ENCODE data around the gene DUOX1. TPM values are rescaled to one million over a fixed set of nuclear protein-coding genes. Genes with fewer than 3 reads are reported as not detected.

The DUOX1 gene
- total and polyA plus RNA-seq, 2 of the 13 experiments (the other 11 are each of a cell fraction or from before 2014, with no cell fraction given): 0.03 TPM; not detected in 1

DNA sequence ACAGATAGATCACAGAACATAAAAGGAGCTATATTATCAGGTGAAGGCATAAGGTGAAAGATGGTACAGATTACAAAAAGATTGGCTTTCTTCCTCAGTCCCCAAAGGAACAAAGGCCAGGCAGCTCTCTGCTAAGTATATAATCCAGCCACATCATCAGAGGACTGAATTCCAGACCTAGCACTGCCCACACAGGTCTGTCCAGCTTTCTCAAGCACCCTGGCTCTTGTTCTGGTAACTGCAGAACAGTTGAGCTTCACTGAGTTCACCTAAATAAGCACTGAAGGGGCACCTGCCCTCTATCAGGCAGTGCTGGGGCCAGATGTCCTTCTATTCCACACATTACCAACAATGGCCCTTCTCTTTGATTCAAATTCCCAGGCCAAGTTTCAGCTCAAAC, 6.4 kb upstream of the DUOX1 start:
- ATAC-seq (no peak), FAIRE-seq (no peak), DNase-seq (ENCODE audit: low spot score) (no peak)
- H3K4me1 ChIP-seq (ENCODE audit: insufficient read depth, low read length): no peaks in the 10 kb centered on the region
- H2AFZ ChIP-seq (ENCODE audit: low read length): no peak overlapping the region
- TF ChIP-seq, protein P1, sequence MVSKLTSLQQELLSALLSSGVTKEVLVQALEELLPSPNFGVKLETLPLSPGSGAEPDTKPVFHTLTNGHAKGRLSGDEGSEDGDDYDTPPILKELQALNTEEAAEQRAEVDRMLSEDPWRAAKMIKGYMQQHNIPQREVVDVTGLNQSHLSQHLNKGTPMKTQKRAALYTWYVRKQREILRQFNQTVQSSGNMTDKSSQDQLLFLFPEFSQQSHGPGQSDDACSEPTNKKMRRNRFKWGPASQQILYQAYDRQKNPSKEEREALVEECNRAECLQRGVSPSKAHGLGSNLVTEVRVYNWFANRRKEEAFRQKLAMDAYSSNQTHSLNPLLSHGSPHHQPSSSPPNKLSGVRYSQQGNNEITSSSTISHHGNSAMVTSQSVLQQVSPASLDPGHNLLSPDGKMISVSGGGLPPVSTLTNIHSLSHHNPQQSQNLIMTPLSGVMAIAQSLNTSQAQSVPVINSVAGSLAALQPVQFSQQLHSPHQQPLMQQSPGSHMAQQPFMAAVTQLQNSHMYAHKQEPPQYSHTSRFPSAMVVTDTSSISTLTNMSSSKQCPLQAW (CRISPR knock-in tag; IDR thresholded peaks at IDR 0.05): no peak
- TF ChIP-seq ZSCAN9 (CRISPR knock-in tag; IDR thresholded peaks at IDR 0.05; ENCODE audit: borderline replicate concordance) (no peak), PLRG1 (conservative IDR thresholded peaks at IDR 0.05) (no peak), SKI (IDR thresholded peaks at IDR 0.05; ENCODE audit: partially characterized antibody) (no peak), ZNF629 (CRISPR knock-in tag; conservative IDR thresholded peaks at IDR 0.05) (no peak), NONO (IDR thresholded peaks at IDR 0.05) (no peak), NONO (CRISPR knock-in tag; conservative IDR thresholded peaks at IDR 0.05) (no peak), ZNF552 (CRISPR knock-in tag; IDR thresholded peaks at IDR 0.05; ENCODE audit: borderline replicate concordance) (no peak), SP140L (CRISPR knock-in tag; IDR thresholded peaks at IDR 0.05; ENCODE audit: borderline replicate concordance) (no peak)
- TF ChIP-seq, protein P2, sequence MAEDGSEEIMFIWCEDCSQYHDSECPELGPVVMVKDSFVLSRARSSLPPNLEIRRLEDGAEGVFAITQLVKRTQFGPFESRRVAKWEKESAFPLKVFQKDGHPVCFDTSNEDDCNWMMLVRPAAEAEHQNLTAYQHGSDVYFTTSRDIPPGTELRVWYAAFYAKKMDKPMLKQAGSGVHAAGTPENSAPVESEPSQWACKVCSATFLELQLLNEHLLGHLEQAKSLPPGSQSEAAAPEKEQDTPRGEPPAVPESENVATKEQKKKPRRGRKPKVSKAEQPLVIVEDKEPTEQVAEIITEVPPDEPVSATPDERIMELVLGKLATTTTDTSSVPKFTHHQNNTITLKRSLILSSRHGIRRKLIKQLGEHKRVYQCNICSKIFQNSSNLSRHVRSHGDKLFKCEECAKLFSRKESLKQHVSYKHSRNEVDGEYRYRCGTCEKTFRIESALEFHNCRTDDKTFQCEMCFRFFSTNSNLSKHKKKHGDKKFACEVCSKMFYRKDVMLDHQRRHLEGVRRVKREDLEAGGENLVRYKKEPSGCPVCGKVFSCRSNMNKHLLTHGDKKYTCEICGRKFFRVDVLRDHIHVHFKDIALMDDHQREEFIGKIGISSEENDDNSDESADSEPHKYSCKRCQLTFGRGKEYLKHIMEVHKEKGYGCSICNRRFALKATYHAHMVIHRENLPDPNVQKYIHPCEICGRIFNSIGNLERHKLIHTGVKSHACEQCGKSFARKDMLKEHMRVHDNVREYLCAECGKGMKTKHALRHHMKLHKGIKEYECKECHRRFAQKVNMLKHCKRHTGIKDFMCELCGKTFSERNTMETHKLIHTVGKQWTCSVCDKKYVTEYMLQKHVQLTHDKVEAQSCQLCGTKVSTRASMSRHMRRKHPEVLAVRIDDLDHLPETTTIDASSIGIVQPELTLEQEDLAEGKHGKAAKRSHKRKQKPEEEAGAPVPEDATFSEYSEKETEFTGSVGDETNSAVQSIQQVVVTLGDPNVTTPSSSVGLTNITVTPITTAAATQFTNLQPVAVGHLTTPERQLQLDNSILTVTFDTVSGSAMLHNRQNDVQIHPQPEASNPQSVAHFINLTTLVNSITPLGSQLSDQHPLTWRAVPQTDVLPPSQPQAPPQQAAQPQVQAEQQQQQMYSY (CRISPR knock-in tag; IDR thresholded peaks at IDR 0.05): no peak
- TF ChIP-seq, protein P3, sequence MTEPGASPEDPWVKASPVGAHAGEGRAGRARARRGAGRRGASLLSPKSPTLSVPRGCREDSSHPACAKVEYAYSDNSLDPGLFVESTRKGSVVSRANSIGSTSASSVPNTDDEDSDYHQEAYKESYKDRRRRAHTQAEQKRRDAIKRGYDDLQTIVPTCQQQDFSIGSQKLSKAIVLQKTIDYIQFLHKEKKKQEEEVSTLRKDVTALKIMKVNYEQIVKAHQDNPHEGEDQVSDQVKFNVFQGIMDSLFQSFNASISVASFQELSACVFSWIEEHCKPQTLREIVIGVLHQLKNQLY (CRISPR knock-in tag; IDR thresholded peaks at IDR 0.05): no peak
- TF ChIP-seq, protein P4, sequence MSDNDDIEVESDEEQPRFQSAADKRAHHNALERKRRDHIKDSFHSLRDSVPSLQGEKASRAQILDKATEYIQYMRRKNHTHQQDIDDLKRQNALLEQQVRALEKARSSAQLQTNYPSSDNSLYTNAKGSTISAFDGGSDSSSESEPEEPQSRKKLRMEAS (IDR thresholded peaks at IDR 0.05): no peak
- H3K9ac ChIP-seq (ENCODE audit: insufficient read depth, low read depth, low read length): no peak overlapping the region
- no peak overlapping the region for H3K4me3 ChIP-seq (replicated peaks in 1 of 3; ENCODE audit: insufficient read depth in 1 of 3, low read depth in 2 of 3, low read length in 3 of 3)
- peaks cover 0 to 3% of the 10 kb centered on the region in 2 experiments; a peak in 3 of 5 replicates for H3K27me3 ChIP-seq (ENCODE audit: control insufficient read depth in 1 of 2, insufficient read depth in 2 of 2, low read length in 2 of 2)
- ChIA-PET CTCF (ENCODE audit: low intra/inter-chr PET ratio, low total read pairs) (no interaction called here), POLR2A (no interaction called here)
- no TSS peak for BruUV-seq (replicated peaks)
- H3K79me2 ChIP-seq (ENCODE audit: insufficient read depth, low read length): no peaks in the 10 kb centered on the region
- in situ Hi-C loops (cut with HindIII; ENCODE audit: extremely low pct_ligation_motif_present, low pct_unique_long_range_greater_than_20kb): loop anchor here (10.0 kb wide), 2 partner anchors 59 to 159 kb away; no protein-coding TSS in a partner anchor
- H3K4me2 ChIP-seq (ENCODE audit: low read depth, low read length): no peak overlapping the region
- no peak overlapping the region for H3K27ac ChIP-seq (ENCODE audit: extremely low read length, insufficient read depth, low read length)
- no peaks in the 10 kb centered on the region for H3K9me3 ChIP-seq (ENCODE audit: low read length)
- H4K20me1 ChIP-seq (ENCODE audit: insufficient read depth, low read length): no peaks in the 10 kb centered on the region
- no peaks in the 10 kb centered on the region for H3K36me3 ChIP-seq (replicated peaks in 1 of 2; ENCODE audit: control insufficient read depth in 1 of 2, insufficient read depth in 2 of 2, low read length in 2 of 2)
- intact Hi-C loops (cut with micrococcal nuclease; ENCODE audit: unreplicated experiment): no loop called here
